GM19035 (cell line): ENCODE measurements around the gene PRICKLE2.

Experiments used
- ATAC-seq: cut with Tn5 transposase; IDR thresholded peaks from one replicate; pipeline ENCODE4 v1.9.1; 2021; ENCODE audit not compliant: unreplicated experiment

The PRICKLE2 gene

DNA sequence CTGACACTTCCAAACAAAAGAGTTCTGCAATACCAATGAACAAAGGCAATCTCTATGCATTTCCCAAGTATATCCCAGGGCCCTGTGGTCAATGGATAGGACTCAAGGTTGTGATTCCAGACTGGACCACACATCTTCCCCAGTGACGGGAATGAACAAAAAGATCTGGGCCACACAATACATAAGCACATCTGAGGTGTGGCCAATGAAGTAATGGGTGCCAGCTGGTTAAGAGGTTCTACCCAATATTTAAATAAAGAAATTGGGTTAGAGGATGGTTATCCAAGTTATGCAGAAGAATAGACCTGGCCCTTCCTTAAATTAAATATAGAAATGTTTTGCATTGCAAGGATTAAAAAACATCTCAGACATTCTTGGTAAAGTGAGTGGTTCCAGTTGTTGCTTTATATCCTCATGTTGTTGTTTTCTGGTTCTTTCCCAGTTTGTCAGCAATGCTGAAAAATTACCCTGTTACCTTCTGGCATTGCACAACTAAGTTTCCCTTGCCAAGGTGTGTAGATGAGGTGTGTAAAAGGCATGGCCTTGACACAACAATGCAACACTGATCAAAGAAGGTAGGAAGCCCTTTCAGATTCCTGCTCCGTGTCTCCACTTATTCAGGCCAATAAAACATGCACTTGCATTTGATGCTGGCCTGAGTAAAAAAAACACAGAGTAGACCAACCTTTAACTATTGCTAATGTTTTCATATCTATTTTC is 86.5 kb downstream of the PRICKLE2 start:
- ATAC-seq, result no peak

DNA sequence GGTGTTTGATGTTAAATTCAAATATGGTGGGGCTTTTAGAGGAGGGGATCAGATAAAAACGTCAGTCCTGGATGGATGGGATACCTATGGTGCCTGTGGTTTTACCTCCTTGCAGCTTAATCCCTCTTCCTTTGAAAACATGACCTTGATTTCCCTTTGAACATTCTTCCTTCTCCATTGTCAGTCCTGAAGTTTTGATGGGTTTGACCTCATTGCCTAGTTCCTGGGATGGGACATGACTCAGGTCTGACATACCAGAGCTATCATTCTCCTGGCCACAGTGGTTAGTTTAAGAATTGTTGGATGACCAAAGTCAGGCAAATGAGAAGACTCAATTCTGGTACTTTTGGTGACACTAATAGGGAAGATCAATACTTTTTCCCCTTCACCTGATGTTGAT is 87.2 kb downstream of the PRICKLE2 start:
- ATAC-seq, result no peak

DNA sequence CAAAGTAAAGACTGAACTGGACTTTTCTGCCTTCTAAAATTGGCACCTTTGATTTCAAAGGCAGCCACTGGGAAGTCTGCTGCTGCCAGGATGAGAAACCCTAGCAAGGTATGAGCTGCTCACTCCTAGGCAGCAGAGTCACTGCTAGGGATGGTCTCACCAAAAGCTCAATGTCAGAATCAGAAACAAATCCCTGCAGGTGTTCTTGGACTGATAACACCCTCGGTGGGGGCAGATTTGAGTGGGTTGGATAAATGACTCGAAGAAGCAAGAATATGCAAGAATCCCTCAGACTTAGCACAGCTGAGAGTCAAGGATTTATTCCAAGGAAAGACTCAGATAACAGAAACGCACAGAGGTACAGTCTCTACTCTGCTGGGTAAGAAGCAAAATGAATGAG is 90.4 kb downstream of the PRICKLE2 start:
- ATAC-seq, result no peak

DNA sequence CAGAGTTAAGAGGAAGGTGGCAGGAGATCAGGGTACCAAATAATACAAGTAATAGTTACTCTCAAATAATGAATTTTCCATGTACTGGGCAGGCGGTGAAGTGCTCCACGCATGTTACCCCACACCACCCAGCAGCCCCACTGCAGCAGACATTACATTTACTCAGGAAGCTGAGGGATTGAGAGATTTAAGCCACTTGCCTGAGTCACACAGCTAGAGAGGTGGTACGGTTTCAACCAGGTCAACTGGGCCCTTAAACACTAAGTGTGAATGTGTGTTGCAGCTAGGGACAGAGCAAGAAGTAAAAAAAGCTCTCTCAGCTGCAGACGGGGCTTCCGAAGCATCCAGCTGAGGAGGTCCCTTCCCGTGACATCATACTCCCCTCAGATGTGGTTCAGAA is 91.3 kb downstream of the PRICKLE2 start:
- ATAC-seq, result no peak

GRCh38 chr3:64133272-64133671 is 92.0 kb downstream of the PRICKLE2 start:
- no peak for ATAC-seq

DNA sequence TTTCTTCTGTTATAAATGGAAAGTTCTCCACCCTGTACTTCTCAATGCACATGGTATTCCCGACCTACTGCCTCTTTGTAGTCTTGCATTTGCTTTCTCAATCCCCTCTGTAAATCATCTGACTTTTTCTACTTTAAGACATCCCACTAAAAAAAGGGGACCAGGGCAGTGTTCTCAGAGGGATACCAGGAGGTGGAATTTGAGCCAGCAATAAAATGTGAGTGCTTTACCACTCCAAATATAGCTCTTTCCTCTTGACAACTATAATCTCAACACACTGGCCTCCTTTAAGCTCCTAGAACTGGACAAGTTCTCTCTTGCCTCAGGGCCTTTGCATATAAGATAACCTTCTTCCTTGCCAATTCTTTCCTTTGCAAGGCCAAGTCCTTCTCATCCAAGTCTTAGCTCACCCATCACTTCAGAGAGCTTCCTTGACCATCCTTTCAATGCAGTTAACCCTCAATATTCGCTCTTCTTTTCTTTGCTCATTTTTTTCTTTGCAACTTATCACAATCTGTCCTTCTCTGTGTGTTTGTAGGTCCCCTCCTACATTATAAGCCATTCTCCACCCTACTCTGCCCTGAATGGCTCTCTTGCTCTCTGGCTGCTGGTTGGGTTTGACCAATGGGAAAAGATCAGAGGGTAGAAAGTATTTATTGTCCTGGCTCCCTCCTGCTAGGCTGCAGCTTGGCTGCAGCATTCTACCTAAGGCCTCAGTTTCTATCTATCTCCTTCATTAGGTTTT is 93.4 kb downstream of the PRICKLE2 start:
- ATAC-seq, result no peak

DNA sequence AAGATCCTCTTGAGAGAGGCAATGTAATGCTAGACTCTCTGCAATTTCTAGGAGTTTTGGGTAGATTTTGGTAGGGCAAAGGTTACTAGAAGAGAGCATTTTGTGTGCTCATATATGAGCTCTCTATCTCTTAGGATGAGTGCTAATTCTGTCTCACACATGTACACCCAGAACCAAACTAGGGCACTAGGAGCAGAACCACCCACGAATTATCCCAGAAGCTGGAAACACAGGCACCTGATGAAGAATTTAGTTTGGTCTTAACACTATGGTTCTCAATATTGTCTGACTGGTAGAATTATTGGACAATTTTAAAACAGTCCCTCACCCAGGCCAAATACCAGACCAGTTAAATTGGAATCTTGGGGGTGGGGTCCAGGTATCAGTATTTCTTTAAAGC is 94.8 kb downstream of the PRICKLE2 start:
- ATAC-seq, result no peak

GRCh38 chr3:64129581-64129980 is 95.7 kb downstream of the PRICKLE2 start:
- ATAC-seq, result no peak

DNA sequence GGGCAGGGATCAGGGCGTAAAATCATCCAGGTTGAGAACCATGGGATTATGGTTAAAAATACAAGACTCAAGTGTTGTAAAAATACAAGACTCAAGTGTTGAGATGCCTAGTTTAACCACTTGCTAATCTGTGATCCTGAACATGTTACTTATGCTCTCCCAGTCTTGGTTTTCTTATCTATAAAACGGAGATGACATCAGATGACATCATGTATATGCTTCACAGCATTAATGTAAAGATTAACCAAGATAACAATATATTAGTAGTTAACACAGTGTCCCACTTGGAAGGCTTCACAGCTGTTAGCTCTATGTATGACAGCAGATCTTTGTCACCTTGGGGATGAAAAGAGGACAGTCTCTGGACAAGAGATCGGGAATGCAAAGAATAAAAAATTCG is 96.2 kb downstream of the PRICKLE2 start:
- ATAC-seq, result no peak

- ATAC-seq, result no peak
Observed at GRCh38 chr3:64125561-64125960, 99.7 kb downstream of the PRICKLE2 start.

GRCh38 chr3:64123931-64124330 is 101.3 kb downstream of the PRICKLE2 start:
- no peak for ATAC-seq

GRCh38 chr3:64122476-64122875 is 102.8 kb downstream of the PRICKLE2 start:
- ATAC-seq, result no peak

GRCh38 chr3:64121750-64122311 is 103.4 kb downstream of the PRICKLE2 start:
- ATAC-seq, result no peak

DNA sequence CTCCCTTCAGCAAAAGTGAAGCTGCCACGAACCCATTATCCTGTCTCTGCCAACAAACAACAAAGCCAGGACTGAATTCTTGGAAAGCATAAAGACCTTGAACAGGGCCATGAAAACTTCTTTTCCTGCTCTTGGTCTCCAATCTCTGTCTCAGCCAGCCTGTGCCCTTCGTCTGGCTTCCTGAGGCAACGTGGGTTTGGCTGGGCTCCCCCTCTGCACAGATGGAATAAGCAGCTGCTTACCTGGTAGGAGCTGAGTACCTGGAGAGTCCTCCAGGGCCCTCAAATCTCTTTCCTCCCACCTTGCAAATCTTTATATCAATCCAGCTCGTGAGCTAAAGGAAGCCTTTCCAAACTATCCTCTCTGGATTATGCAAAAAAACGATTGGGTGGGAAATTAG is 104.4 kb downstream of the PRICKLE2 start:
- ATAC-seq, result no peak

- ATAC-seq, result no peak
Observed at GRCh38 chr3:64117483-64117882, 107.8 kb downstream of the PRICKLE2 start.

DNA sequence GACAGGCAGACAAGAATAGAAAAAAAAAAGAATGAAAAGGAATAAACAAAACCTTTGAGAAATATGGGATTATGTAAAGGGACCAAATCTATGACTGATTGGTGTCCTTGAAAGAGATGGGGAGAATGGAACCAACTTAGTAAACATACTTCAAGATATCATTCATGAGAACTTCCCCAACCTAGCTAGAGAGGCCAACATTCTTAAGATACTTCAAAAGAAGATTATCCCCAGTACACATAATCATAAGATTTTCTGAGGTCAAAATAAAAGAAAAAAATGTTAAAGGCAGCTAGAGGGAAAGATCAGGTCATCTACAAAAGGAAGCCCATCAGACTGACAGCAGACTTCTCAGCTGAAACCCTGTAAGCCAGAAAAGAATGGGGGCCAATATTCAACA is 110.6 kb downstream of the PRICKLE2 start:
- no peak for ATAC-seq

- no peak for ATAC-seq
Observed at GRCh38 chr3:64111872-64112271, 113.4 kb downstream of the PRICKLE2 start.

- no peak for ATAC-seq
Observed at GRCh38 chr3:64111083-64111482, 114.2 kb downstream of the PRICKLE2 start.

GRCh38 chr3:64110071-64110470 is 115.2 kb downstream of the PRICKLE2 start:
- ATAC-seq, result no peak

GRCh38 chr3:64109438-64109837 is 115.8 kb downstream of the PRICKLE2 start:
- no peak for ATAC-seq

GRCh38 chr3:64108784-64109317 is 116.4 kb downstream of the PRICKLE2 start:
- no peak for ATAC-seq

DNA sequence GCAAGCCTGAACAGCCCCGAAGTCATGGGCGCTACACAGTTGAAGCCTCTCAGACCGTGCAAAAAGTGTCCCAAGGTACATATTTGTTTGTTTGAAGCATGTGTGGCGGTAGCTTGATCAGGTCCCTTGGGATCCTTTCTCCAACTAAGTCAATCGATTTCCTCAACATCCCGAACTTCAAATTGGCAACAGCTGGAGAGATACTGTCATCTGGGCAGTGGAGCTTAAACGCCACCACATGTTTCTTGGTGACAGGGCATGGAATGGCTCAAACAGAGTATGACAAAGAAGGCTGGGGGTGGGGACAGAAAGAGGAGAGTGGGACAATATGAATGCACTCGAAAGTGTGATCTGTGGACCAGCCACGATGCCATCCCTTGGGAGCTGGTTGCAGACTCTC is 117.0 kb downstream of the PRICKLE2 start:
- ATAC-seq, result no peak
